Mucosa of stomach (tissue), 1 donor: ENCODE measurements around the gene CBLB.

ENCODE experiments used
- H3K27me3 ChIP-seq: one replicate; pipeline ENCODE4 v1.7.0; 2013; ENCODE audit warnings: mild to moderate bottlenecking, low read length; ENCODE audit not compliant: control insufficient read depth, insufficient read depth
- H3K36me3 ChIP-seq: one replicate; pipeline ENCODE4 v1.7.0; 2013; ENCODE audit warnings: low read length; ENCODE audit not compliant: control insufficient read depth, insufficient read depth
- H3K4me1 ChIP-seq: one replicate; pipeline ENCODE4 v1.7.0; 2013; ENCODE audit warnings: mild to moderate bottlenecking, low read length; ENCODE audit not compliant: control insufficient read depth, insufficient read depth
- H3K4me3 ChIP-seq: one replicate; pipeline ENCODE4 v1.7.0; 2013; ENCODE audit warnings: low read length
- H3K9ac ChIP-seq: one replicate; pipeline ENCODE4 v1.7.0; 2013; ENCODE audit warnings: mild to moderate bottlenecking, low read length, moderate library complexity
- H3K9me3 ChIP-seq: one replicate; pipeline ENCODE4 v1.7.0; 2013; ENCODE audit warnings: mild to moderate bottlenecking, low read length, moderate library complexity; ENCODE audit not compliant: control insufficient read depth
- donor health status: Pancreatic carcinoma.

The CBLB gene

DNA sequence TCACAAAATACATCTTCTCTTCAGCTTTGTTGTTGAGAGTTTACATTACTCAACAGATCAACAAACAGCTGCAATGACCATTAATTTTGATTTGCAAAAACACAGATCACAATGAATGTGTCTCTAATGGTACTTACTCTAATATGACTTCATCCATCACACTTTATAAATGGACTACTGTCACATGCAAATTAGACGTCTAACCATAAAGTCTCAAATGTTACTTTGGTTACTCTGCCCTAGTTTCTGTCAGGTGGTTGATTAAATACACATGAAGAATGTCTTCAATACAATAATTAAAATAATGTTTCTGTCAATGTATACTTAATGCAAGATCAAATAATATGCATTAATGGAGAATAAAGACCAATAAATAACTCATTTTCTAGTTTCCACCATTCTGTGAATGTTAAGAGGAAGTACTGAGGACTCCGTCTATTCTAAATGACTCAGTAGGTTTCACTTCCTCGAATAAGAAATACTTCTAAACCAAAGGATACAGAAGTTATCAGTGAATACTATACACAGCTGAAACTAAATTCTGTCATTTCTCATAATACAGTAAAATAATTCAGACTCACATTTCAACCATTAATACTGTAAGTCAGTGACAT is 145.8 kb downstream of the CBLB start:
- Histone ChIP-seq H3K9me3 (no peaks in the 10 kb centered on the region), H3K4me1 (no peaks in the 10 kb centered on the region), H3K27me3 (no peaks in the 10 kb centered on the region), H3K36me3 (no peaks in the 10 kb centered on the region), H3K4me3 (no peak overlapping the region), H3K9ac (no peak overlapping the region)

DNA sequence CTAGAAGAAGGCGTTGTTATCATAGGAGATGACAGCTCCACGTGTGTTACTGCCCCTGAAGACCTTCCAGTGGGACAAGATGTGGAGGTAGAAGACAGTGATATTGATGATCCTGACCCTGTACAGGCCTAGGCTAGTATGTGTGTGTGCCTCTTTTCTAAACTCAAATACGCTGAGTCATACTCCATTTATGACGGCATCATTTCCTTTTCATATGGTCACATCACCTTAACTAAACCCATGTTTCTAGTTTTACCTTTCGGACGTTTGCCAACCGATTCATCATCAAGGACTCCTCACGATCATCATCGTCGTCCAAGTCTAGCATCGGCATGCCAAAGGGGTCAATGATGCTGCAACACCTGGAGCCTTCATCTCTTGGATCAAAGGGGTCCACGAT is 149.0 kb downstream of the CBLB start:
- no peaks in the 10 kb centered on the region for H3K9me3 ChIP-seq
- H3K4me3 ChIP-seq = no peak overlapping the region
- H3K9ac ChIP-seq = no peak overlapping the region
- H3K4me1 ChIP-seq = no peaks in the 10 kb centered on the region
- no peaks in the 10 kb centered on the region for H3K36me3 ChIP-seq
- no peaks in the 10 kb centered on the region for H3K27me3 ChIP-seq

DNA sequence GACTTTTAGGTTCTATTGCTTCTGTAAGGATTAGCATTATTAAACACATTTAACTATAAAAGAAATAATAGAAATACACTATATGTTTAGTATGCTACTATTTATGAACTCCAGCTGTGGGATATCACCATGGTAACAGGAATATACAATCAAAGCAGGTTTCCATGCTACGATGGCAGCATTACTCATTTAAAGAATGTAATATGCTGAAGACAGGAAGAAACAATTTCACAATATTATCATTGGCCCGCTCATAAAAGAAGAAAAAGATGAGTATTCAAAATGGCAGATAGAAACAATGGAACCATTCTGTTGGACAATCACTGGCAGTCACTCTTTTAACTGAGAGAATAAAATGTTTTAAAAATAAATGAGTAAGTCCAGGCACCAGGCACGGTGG is 153.4 kb downstream of the CBLB start:
- H3K4me1 ChIP-seq = no peaks in the 10 kb centered on the region
- H3K9ac ChIP-seq = no peak overlapping the region
- no peak overlapping the region for H3K4me3 ChIP-seq
- no peaks in the 10 kb centered on the region for H3K36me3 ChIP-seq
- no peaks in the 10 kb centered on the region for H3K27me3 ChIP-seq
- no peaks in the 10 kb centered on the region for H3K9me3 ChIP-seq

DNA sequence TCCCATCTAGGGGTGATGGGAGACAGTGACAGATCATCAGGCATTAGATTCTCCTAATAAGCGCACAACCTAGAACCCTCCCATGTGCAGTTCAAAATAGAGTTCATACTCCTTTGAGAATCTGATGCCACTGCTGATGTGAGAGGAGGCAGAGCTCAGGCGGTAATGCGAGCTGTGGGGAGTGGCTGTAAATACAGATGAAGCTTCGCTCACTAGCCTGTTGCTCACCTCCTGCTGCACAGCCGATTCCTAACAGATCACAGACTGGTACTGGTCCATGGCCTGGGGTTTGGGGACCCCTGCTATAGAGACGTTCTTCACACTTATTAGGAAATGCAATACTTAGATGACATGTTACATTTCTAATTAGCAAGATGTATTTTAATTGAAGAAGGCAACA is 154.4 kb downstream of the CBLB start:
- Histone ChIP-seq H3K9me3 (no peaks in the 10 kb centered on the region), H3K4me1 (no peaks in the 10 kb centered on the region), H3K9ac (no peak overlapping the region), H3K4me3 (no peak overlapping the region), H3K36me3 (no peaks in the 10 kb centered on the region), H3K27me3 (no peaks in the 10 kb centered on the region)

DNA sequence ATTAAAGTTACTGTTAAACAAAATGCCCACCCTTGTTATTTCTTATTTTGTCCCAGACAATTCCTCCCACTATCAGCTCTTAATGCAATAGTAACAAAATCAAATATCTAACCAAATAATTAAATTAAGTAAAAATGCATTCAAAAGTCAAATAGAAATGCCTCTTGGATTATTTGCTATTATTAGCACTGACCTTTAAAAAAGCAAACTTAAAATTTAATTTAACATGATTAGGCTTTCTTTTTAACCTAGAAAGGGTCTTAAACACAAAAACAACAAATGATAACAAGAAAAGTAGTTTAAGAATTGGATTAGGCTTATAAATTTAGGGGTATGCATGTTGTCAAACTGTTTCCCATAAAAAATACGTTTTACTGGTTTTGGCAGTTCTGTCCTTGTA is 159.8 kb downstream of the CBLB start:
- Histone ChIP-seq H3K9me3 (no peaks in the 10 kb centered on the region), H3K9ac (no peak overlapping the region), H3K4me3 (no peak overlapping the region), H3K27me3 (no peaks in the 10 kb centered on the region), H3K4me1 (no peaks in the 10 kb centered on the region), H3K36me3 (no peaks in the 10 kb centered on the region)

DNA sequence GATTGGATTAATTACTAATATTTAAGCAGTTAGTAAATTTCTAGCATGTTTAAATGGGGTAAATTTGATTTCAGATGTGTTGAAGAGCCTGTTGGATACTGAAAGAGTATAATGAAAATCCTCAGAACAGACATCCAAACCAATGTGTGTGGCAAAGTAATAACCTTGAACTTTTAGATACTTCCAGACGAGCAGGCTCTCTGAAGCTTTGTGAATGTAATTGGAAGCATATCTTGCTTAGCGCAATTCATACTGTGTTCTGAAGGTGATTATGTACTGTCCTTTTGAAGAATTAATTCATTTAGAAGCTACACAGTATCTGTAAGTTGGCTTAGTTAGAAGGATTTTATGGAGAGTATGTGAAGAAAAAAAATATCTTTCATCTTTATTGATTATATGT is 161.8 kb downstream of the CBLB start:
- no peaks in the 10 kb centered on the region for H3K36me3 ChIP-seq

DNA sequence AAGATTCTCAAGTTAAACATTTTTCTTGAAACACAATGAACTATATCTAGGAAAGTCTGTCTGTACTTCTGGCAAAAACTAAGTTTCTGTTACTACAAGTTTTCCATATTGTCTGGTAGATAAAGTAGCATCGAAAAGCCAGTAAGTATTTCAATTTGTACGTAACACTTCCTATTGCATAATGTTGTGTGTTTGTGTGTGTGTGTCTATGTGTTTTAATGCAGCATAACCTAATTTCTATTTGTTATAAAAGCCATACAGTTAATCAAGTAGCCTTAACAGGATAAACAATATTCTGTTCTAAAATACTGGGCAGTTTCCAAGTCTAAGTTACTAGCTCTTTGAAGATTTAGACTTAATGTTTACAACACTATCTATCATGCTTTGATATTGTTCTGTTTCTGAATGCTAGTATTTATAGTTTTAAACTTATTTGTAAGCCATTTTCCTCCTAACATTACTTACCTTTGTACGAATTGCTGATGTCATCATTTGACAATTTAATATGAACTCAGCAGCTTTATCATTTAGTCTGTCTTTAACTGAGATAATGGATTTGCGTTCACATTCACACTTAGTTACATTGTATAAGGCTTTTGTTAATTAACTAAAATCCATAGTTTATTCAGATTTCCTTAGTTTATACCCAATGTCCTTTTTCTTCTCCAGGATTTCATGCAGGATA is 163.9 kb downstream of the CBLB start:
- no peaks in the 10 kb centered on the region for H3K4me1 ChIP-seq
- H3K36me3 ChIP-seq = no peaks in the 10 kb centered on the region
- no peak overlapping the region for H3K4me3 ChIP-seq
- no peak overlapping the region for H3K9ac ChIP-seq
- H3K9me3 ChIP-seq = no peaks in the 10 kb centered on the region
- H3K27me3 ChIP-seq = no peaks in the 10 kb centered on the region

More for the DNA sequence above, 161.8 kb downstream of the CBLB start:
- Histone ChIP-seq H3K4me3 (no peak overlapping the region), H3K27me3 (no peaks in the 10 kb centered on the region), H3K9me3 (no peaks in the 10 kb centered on the region), H3K4me1 (no peaks in the 10 kb centered on the region), H3K9ac (no peak overlapping the region)

DNA sequence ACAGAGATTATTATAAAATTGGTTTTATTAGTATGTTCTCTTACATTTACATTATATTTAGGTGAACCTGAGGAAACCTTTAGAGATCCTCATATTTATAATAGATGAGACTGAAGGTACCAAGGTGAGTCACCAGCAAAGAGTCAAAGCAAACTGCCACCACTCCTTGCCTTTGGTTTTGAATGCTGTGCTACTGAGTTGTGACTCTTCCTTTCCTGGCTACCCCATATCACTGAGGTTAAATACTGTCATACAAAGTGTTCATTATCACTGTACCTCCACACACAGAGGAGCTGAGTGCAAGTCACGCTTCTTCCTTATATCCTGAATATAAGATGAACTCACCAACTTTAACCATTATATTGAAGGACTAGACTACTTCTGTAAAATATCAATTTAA is 168.2 kb downstream of the CBLB start:
- no peaks in the 10 kb centered on the region for H3K27me3 ChIP-seq

DNA sequence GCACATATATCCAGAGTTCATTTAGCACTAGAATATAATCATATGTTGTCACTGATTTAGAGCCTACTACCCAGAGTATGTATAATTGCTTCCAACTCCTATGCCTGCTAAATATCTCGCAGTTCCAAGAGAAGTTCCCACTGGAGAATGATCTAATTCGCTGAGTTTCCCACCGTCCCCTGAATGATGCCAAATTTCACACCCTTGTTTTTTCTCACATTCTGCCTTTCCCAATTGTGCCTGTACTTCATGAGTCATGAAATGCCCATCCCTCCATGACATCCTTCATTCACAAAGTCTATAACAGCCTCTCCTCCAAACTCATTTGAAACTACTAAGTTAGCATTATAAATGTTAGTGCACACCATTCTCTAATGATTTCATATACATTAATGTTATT is 177.2 kb downstream of the CBLB start:
- H3K27me3 ChIP-seq = no peaks in the 10 kb centered on the region
- no peaks in the 10 kb centered on the region for H3K4me1 ChIP-seq
- no peaks in the 10 kb centered on the region for H3K9me3 ChIP-seq
- H3K4me3 ChIP-seq = no peak overlapping the region
- no peak overlapping the region for H3K9ac ChIP-seq
- H3K36me3 ChIP-seq = no peaks in the 10 kb centered on the region

More for the DNA sequence above, 168.2 kb downstream of the CBLB start:
- Histone ChIP-seq H3K4me3 (no peak overlapping the region), H3K36me3 (no peaks in the 10 kb centered on the region), H3K4me1 (no peaks in the 10 kb centered on the region), H3K9ac (no peak overlapping the region), H3K9me3 (no peaks in the 10 kb centered on the region)

DNA sequence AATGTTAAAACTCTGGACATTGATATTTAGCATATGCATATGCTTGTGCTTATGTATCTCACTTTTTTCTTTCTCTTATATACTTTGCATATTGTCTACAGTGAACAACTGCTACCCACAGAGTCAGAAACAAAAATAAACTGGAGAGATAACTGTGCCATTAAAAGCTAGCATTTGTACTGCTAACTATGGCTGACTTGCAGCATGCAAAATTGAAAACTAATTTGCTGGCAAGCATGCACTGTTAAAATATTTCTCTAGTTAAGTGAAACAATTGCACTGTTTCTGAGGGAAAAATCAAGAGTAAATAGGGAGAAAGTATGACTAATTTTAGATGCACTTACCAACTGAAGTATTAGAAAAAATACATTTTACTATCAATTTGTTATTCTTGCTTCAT is 177.8 kb downstream of the CBLB start:
- Histone ChIP-seq H3K9me3 (no peaks in the 10 kb centered on the region), H3K4me1 (no peaks in the 10 kb centered on the region), H3K36me3 (no peaks in the 10 kb centered on the region), H3K27me3 (no peaks in the 10 kb centered on the region), H3K9ac (no peak overlapping the region), H3K4me3 (no peak overlapping the region)

DNA sequence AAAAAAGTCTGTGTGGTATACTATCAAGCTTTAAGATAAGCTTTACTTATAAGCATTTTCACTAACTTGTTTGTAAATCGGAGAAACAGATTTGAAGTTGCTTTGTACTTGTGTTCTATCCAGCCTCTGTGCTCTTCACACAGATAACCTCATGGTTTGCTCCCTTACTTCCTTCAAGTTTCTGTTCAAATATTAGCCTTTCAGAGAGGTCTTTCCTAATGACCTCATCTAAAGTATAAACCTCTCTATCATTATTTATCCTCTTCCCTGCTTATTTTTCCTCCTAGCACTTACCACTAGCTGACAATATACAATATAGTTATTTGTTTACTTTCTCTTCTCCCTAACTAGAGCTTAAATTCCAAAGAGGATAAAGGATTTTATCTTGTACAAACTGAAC is 180.0 kb downstream of the CBLB start:
- Histone ChIP-seq H3K9me3 (no peaks in the 10 kb centered on the region), H3K36me3 (no peaks in the 10 kb centered on the region), H3K4me1 (no peaks in the 10 kb centered on the region), H3K27me3 (no peaks in the 10 kb centered on the region), H3K4me3 (no peak overlapping the region), H3K9ac (no peak overlapping the region)

DNA sequence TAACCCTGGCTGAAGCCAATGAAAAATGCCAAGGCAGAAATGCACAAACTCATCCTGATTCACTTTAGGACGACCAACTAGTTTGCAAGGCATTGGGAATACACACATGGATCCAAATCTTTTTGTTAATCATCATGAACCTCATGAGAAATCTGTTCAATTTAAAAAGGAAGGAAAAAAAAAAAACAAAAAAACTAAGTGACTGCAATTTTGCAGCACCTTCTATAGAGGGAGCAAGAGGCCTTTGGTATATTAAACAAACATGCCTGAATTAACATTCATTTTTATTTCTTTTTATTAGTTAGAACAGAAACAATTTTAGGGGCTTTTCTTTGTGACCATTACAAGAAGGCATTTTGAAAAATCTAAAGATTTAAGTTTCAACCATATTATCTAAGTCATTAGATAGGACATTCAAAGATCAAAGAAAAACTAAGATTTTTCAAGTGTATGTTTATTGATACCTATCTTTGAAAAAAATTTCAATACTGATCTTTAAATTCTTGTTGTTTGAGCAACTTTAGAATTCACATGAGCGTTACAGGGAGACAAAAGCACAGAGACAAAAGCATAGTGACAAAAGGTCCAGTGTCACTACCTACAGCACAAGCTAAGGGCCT is 182.4 kb downstream of the CBLB start:
- Histone ChIP-seq H3K9ac (no peak overlapping the region), H3K4me1 (no peaks in the 10 kb centered on the region), H3K36me3 (no peaks in the 10 kb centered on the region), H3K4me3 (no peak overlapping the region), H3K9me3 (no peaks in the 10 kb centered on the region), H3K27me3 (no peaks in the 10 kb centered on the region)
